Ovary (tissue), 9 donors: ENCODE results near the gene FAM107B. TPM values are rescaled to one million over a fixed set of nuclear protein-coding genes. Genes with fewer than 3 reads are reported as not detected.

Experiments used
- DNase-seq, 5 donors: peaks; one replicate each; pipeline ENCODE4 v3.0.0-alpha.2; 2019 to 2020
- H3K27ac ChIP-seq, 2 donors: fragments of 200-600 bp; one replicate each; pipeline versions ENCODE4 v1.5.1 to v1.8.0; 2019 to 2022
- H3K27me3 ChIP-seq: fragments of 200-600 bp; one replicate; pipeline ENCODE4 v1.8.0; 2022
- H3K36me3 ChIP-seq: fragments of 200-600 bp; sonication (generic); one replicate; pipeline ENCODE4 v1.5.1; 2019
- H3K4me1 ChIP-seq: one replicate; pipeline ENCODE4 v1.8.1; 2013; ENCODE audit warnings: mild to moderate bottlenecking, moderate library complexity; ENCODE audit not compliant: insufficient read depth
- H3K4me3 ChIP-seq: fragments of 200-600 bp; sonication (generic); one replicate; pipeline ENCODE4 v1.5.1; 2017
- H3K9me3 ChIP-seq, 2 donors: fragments of 200-600 bp in 1 of 2; sonication (generic) in 1 of 2; one replicate each; pipeline versions ENCODE4 v1.5.1 to v1.8.1; 2013 to 2019; ENCODE audit warnings: mild to moderate bottlenecking in 1 of 2, moderate library complexity in 1 of 2
- EP300 ChIP-seq: sonication (generic); formaldehyde crosslinking; IDR thresholded peaks from one replicate; pipeline ENCODE4 v1.6.1; 2017; ENCODE audit warnings: antibody characterized with exemption
- POLR2A ChIP-seq: fragments of 450-650 bp; IDR thresholded peaks from one replicate; pipeline ENCODE4 v1.6.1; 2017; ENCODE audit warnings: antibody characterized with exemption, mild to moderate bottlenecking, moderate library complexity
- WGBS, 3 donors: extraction: QIAGEN DNeasy Blood & Tissue Kit in 1 of 3; methylation state at CpG; one replicate each; pipeline versions ENCODE4 v1.1.5 to v1.1.7; 2013 to 2017; 5-methylcytosine and 5-hydroxymethylcytosine counted together
- intact Hi-C, 4 donors: fragments of 100-400 bp; cut with DNase I; formaldehyde crosslinking; loops; one replicate each; pipeline versions ENCODE4 v1.11.0 to v1.15.1; 2022 to 2023
- polyA plus RNA-seq, 2 donors: library from polyadenylated mRNA; stranded (reverse); fragments of 200-250 nt in 1 of 2; fragments of 350-450 nt in 1 of 2; fragmentation: Illumina TruSeq in 1 of 2; extraction: RNeasy Lipid Tissue Mini Kit (QIAGEN cat#74804) in 1 of 2; gene quantifications; one replicate each; pipeline ENCODE4 v1.2.3, GENCODE V29; 2013 to 2014
- total RNA-seq, 7 donors: library from RNA; depleted of rRNA in 2 of 7; stranded (reverse); fragments of >200 nt in 2 of 7; fragmentation: NEBNext Ultra II Directional in 3 of 7; extraction: Animal tissue kit (Norgen Biotek cat#: 25700) in 3 of 7; gene quantifications; one replicate each; pipeline versions ENCODE4 v1.1.0 to v1.2.4, GENCODE V29; 2016 to 2023
- TF ChIP-seq, protein P1 (sequence below), 3 donors: fragments of 450-650 bp in 2 of 3; fragments of 200-600 bp in 1 of 3; IDR thresholded peaks; one replicate each; pipeline versions ENCODE4 v1.5.1 to v1.8.0; 2016 to 2022; ENCODE audit warnings: antibody characterized with exemption in 3 of 3, mild to moderate bottlenecking in 1 of 3
- donor health status: DM: no; HTN: no; CAD: no; lungs with moderate emphysema.
- donor health status: DM: no; HTN: no; CAD: no.
- donor health status: Bipolar disorder and iron deficiency.
- donor health status: DM: yes; HTN: yes; CAD: no.
- donor health status: DM: no; HTN: no; CAD: no.
- donor health status: DM: yes; HTN: yes; CAD: no.

FAM107B gene
- total and polyA plus RNA-seq, 9 donors: 6.0 to 26.6 (median 15.0) TPM

DNA sequence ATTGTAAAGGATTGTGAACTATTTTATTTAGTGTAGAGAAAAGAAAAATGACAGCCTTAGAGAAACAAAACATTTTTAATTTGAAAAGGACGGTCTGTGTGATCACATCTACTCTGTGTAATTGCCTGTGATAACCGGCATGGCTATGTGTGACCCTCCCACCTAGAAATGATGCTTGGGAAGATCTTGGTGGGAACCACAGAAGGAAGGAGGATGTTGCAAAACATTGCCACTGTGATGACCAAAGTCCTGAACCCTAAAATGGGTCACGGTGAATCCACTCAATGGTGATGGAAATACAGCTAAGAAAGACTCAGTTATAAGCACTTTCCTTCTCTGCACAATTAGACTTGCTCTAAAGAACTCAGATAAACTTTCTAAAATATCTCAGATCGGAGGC is 222.7 kb downstream of the FAM107B start:
- Histone ChIP-seq H3K9me3 (no peaks in the 10 kb centered on the region), H3K4me1 (no peaks in the 10 kb centered on the region), H3K27ac (no peak overlapping the region), H3K27me3 (no peaks in the 10 kb centered on the region), H3K36me3 (no peaks in the 10 kb centered on the region), H3K4me3 (no peak overlapping the region)
- intact Hi-C loops: no loop called here
- no peak for DNase-seq
- TF ChIP-seq EP300 (no peak), POLR2A (no peak)
- TF ChIP-seq, protein P1, sequence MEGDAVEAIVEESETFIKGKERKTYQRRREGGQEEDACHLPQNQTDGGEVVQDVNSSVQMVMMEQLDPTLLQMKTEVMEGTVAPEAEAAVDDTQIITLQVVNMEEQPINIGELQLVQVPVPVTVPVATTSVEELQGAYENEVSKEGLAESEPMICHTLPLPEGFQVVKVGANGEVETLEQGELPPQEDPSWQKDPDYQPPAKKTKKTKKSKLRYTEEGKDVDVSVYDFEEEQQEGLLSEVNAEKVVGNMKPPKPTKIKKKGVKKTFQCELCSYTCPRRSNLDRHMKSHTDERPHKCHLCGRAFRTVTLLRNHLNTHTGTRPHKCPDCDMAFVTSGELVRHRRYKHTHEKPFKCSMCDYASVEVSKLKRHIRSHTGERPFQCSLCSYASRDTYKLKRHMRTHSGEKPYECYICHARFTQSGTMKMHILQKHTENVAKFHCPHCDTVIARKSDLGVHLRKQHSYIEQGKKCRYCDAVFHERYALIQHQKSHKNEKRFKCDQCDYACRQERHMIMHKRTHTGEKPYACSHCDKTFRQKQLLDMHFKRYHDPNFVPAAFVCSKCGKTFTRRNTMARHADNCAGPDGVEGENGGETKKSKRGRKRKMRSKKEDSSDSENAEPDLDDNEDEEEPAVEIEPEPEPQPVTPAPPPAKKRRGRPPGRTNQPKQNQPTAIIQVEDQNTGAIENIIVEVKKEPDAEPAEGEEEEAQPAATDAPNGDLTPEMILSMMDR (IDR thresholded peaks at IDR 0.05): no peak
- 82 to 96% (median 95%) methylated on average over 4 of the region's 4 CpGs for WGBS, 3 donors

DNA sequence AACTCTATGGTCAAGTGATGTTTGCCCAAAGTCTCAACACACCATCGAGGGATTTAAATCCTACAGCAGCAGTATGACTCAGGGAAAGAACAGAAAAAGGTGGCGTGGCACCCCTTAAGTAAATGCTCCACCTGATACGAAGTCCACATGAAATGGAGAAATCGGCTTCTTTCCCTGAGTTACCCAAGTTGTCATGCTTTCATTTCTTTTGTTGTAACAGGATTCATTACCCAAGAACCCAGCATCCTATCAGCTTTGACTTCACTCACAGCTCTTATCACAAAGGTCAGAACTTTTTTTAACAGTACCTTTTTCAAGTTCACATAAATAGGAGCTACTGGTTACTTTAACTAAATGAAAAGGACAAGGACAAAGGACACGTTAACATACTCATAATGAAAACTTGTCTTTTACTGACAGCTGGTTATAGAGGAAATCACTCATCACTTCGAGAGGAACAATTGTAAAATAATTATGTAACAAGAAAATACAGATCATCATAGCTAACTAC is 224.2 kb downstream of the FAM107B start:
- 91 to 95% (median 95%) methylated on average over 6 of the region's 6 CpGs for WGBS, 3 donors
- H3K4me3 ChIP-seq: no peak overlapping the region
- no peak overlapping the region for H3K27ac ChIP-seq
- TF ChIP-seq, protein P1 (IDR thresholded peaks at IDR 0.05): no peak
- TF ChIP-seq EP300 (no peak), POLR2A (no peak)
- intact Hi-C loops: no loop called here
- H3K4me1 ChIP-seq: no peaks in the 10 kb centered on the region
- DNase-seq: no peak
- H3K36me3 ChIP-seq: no peaks in the 10 kb centered on the region
- H3K27me3 ChIP-seq: no peaks in the 10 kb centered on the region
- no peaks in the 10 kb centered on the region for H3K9me3 ChIP-seq

DNA sequence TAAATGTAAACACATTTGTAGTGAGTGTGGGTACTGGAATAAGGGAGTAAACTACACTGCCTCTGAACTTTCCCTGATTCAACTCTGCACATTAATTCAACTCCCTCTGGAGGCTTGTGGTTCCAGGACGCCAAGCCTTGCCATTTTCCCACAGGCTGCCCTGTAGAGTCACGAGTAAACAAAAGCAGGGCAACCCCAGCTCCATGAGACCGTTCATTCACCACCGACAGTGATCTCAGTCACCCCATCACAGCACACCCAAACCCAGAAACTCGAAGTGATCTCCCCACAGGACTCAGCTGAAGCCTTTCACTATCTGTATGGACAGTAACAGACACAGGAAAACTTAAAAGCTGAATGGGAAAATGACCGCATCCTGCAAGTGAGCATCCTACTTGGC is 225.2 kb downstream of the FAM107B start:
- Histone ChIP-seq H3K9me3 (no peaks in the 10 kb centered on the region), H3K4me3 (no peak overlapping the region), H3K27me3 (no peaks in the 10 kb centered on the region), H3K36me3 (no peaks in the 10 kb centered on the region), H3K27ac (no peak overlapping the region), H3K4me1 (no peaks in the 10 kb centered on the region)
- WGBS, 3 donors: 76 to 84% (median 82%) methylated on average over 6 of the region's 6 CpGs
- TF ChIP-seq POLR2A (no peak), EP300 (no peak)
- TF ChIP-seq, protein P1 (IDR thresholded peaks at IDR 0.05): no peak
- intact Hi-C loops: no loop called here
- DNase-seq: no peak

DNA sequence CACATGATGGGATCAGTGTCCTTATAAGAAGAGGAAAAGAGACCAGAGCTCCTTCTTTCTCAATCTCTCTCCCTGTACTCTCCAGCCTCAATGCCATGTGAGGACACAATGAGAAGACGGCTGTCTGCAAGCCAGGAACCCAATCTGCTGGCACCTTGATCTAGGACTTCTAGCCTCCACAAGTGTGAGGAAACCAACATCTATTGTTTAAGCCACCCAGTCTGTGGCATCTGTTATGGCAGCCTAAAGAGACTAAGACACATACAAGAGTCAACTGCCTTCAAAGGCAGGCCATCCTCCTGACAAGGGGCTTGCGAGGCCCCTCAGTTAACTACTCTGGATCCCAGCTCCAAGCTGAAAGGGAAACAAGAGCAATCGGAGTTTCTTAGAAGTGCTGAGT is 225.7 kb downstream of the FAM107B start:
- no peak for DNase-seq
- TF ChIP-seq POLR2A (no peak), EP300 (no peak)
- TF ChIP-seq, protein P1 (IDR thresholded peaks at IDR 0.05): no peak
- intact Hi-C loops: loop anchor here in 1 of 4 donors (1.0 kb wide), 1 partner anchor 27 kb away; no protein-coding TSS in a partner anchor
- H3K36me3 ChIP-seq: no peaks in the 10 kb centered on the region
- no peak overlapping the region for H3K27ac ChIP-seq
- 96 to 98% (median 96%) methylated on average over 3 of the region's 3 CpGs for WGBS, 3 donors
- H3K4me1 ChIP-seq: no peaks in the 10 kb centered on the region
- no peaks in the 10 kb centered on the region for H3K9me3 ChIP-seq
- H3K27me3 ChIP-seq: no peaks in the 10 kb centered on the region
- no peak overlapping the region for H3K4me3 ChIP-seq
